Activated CD8-positive, alpha-beta memory T cell treated with anti-CD3 and anti-CD28 coated beads for 48 hours (primary cell): Measurements from ENCODE around the gene KIF26B.
"Not testable (repeated sequence)": the region's sequence is repeated elsewhere in the genome, so short reads cannot be mapped to it uniquely, and the experiment has no call there.

Experiments used
- DNase-seq, 3 experiments: peaks; one replicate each; pipeline ENCODE4 v3.0.0-alpha.2; 2020; ENCODE audit warnings: low read depth in 2 of 3, low spot score in 2 of 3

The KIF26B gene

DNA sequence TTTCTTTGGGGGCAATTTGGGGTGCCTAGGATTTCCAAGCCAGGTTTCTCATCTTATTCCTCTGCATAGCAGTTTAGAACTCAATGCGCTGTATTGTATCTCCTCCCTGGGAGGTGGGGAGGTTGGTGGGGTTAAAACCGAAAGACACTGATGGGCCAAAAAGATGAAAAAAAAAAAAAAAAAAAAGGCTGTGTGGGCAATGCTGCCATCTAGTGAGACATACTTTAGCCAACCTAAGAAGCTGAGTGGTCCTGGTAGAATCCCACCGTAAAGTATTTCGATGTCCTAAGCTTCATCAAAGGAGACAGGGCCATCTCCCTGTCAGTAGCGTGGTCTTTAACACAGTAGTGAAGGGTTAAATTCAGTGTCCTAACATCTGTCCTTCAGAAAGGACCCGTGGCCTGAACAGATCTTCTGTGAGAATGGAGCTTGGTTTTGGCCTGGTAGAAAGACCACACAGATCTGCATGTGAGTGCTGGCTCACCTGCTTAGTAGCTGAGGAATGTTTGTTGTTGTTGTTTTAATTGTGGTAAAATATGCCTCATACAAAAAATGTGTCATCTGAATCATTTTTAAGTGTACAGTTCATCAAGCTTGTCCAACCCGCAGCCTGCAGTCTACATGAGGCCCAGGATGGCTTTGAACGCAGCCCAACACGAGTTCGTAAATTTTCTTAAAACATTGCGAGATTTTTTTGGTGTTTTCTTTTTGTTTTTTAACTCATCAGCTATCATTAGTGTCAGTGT is 226.2 kb downstream of the KIF26B start:
- DNase-seq: no peak

DNA sequence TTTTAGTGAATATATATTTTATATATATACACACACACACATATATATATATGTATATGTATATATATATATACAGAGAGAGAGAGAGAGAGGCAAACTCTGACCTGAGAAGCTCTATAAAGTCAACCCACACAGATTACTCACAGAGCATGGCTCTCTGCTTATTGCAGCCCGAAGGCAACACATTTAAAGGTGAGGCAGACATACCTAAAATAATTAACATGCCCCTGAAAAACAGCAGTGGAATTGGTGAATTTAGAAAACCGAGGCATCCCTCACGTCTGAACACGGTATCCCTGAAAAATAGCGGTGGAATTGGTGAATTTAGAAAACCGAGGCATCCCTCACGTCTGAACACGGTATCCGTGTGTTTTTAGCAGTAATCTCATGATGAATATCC is 228.2 kb downstream of the KIF26B start:
- no peak for DNase-seq

DNA sequence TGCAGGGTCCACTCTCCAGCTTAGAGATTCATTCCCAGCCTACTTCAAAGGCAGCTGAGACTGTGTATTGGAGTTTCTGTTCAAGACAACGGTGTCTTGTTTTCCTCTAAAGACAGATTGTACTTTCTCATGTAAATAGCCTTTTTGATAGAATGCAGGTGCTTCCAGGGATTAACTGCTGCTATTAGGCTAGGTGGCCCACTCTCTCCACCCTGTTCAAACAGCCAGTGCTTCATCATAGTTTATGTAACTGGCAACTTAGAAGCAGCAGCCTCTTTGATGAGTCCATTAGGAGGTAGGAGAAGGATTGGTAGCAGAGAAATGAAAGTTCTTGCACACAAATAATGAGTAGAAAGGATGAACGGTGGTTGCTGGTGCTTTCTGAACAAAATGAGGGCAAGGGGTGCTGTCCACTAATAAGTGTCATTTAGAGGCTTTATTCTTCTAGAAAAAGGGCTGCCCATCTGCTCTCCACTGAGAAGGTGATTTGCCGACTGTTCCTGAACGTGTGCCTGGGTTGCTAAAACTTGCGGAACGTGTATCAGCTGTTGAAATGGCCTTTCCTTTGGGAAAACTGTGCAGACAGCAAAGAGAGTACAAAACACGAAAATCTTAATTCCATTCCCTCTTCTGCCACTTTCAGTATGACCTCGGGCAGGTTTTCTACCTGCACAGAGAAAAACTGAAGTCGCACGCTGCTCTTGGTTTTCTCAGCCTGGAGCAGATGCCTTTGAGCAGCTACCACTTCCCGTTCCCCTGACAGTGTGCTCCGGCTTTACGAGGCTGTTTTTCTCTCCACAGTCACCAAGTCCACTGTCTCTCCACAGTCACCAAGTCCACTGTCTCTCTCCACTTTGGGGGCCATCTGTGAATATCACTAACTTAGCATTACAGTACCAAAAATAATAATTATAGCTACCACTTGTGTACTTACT is 228.9 kb downstream of the KIF26B start:
- DNase-seq: no peak

DNA sequence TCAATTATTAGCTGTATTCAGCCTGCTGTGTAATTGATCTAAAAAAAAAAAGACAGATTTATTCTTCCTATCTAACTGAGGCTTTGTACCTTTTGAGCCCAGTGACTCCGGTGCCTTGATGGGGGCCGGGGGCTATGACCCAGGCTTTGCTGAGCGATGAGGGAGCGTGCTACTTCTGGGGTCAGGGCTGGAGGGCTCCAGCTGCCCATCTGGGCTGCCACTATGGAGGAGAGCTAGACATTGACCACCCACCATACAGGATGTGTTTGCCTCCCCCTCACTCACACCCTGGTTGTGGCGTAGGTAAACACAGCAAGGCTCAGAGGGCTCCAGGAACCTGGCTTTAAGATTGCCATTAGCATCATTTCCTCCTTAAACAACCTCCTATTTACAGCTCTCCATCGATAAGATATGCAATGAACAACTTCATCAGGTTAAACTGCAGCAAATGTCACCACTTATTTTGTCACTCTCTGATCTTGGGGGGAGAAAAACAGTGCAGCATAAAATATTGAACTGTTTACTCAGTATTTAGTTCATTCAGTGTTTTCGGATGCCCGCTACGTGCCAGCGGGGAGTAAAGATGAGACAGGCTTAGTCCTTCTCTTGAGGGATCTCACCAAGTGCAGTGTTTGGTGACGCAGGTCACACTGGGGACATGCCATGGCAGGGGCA is 231.6 kb downstream of the KIF26B start:
- no peak for DNase-seq

DNA sequence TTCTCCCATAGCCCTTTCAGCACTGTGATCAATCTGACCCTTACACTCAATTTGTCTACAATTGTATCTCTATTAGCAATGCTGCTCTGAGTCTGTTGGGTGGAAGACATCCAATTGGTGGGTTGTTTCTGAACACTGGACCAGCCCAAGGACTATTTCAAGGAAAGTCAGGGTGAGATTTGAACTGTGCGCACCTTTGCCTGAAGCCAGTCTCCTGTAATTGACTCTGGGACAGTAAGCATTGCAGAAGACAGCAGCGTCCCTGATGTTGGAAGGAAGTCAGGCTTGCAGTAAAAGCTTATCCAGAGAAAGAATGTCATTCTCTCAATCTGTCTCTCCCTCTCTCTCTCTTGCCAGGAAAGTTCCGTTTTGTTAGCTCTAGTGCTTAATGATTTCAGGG is 233.9 kb downstream of the KIF26B start:
- DNase-seq: no peak

DNA sequence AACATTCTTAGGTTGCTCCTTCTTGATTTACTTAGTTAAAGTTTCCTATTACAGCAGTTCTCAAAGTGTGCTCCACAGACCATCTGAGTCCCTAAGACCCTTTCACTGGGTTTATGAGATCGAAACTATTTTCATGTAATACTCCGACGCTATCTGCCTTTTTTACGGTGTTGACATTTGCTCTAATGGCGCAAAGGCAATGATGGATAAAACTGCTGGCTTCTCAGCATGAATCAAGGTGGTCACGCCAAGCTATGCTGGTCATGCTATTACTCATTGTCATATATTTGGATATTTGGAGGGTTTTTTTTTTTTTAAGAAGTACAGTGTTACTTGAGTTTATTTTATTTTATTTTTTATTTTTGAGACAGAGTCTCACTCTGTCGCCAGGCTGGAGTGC is 235.1 kb downstream of the KIF26B start:
- no peak for DNase-seq

DNA sequence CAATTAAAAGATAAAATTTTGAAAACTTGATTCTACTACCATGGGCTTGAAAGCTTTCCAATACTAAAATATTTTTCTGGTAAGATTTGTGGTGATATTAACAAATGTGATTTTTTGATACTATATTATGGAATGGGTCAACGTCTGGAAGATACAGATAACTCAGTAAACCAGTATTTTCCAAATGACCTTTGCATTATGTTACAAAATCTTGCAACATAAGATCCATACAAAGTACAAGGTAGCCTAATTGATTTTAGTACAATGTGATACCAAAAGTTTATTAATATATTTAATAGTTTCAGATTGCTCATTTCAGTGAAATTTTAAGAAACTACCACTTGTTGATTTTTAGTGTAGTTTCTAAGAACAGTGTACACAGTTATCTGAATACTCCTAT is 236.2 kb downstream of the KIF26B start:
- no peak for DNase-seq

DNA sequence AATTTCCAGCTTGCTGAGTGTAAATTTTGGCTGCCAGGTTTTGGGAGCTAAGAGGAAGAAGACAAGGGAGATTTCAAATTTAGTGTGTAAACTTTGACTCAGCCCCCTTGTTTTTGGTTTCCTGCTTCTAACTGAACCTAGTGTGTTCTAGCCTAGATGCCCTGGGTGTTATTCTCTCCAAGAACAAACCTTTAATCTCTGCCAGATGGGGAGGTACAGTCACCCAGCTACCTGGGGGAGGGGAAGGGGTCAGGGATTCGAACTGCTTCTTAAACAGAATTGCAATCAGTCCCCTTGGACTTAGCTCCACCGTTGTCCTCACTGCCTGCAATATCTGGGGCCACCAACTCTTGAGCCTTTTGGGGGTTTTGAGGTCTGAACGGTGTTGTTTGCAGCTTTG is 238.9 kb downstream of the KIF26B start:
- DNase-seq: no peak

DNA sequence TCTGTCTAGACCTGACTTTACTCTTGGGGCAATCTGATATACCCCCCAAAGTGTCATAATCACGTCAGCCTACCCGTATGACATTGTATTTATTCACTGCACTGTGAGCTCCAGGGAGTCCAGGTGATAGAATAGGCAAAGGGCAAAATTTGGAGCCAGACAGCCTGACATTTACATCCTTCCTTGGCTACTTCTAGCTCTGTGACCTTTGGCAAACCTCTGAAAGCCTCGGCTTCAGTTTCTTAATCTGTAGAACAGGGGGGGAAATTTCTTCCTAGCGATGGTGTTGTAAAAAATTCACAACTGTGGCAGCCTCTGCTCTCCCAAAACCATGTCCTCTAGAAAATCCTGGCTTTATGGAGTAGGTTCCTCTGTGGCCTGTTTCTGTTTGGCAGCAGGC is 240.9 kb downstream of the KIF26B start:
- DNase-seq: no peak

DNA sequence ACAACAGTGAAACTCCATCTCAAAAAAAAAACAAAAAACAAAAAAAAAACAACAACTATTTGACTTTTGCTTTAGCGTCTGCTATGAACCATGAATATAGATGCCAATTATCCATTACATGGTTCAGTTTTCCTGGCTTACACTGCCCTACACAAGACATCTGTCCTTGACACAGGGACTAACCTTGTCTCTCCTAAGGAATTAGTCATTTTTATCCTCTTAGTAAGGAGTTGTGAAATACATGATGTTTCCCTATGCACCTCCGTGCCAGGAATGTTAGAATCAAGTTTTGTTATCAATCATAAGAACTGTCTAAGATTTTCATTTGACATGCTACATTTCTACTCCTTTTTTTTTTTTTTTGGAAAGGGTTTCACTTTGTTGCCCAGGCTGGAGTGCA is 241.8 kb downstream of the KIF26B start:
- DNase-seq: no peak

DNA sequence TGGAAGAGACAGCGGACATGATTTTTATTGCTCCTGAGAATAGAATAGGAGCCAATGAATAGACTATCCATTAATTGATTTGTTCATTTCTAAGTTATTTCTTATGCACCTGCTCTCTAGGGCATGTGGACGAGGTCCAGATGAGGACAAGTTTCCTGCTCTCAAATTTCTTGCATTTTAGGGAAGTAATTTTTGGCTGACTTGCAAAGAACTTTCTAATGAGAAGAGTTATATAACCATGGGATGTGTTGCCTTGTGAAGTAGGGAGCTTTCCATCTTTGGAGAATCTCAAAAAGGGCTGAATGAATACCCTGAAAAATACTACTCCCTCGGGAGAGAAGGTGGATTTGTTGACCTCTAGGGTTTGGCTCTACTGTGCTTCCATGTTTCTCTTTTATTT is 243.0 kb downstream of the KIF26B start:
- DNase-seq: no peak

DNA sequence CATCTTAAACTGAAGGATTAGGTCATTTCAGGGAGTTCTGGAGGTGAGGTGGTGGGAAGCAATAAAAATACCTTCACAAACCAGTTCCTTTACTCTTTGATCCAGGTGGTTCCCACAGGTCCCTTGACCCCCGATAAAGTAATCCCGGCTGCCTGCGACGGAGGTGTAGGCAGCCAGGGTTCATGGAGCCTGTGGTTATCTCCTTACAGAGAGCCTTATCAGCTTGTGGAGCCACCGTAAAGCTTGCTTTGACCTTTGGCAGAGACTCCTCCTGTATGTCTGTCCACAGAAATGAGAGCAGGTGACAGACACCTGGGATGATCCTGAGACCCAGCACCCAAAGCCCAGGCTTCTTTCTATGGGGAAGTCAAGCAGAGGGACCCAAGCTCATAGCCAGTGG is 243.4 kb downstream of the KIF26B start:
- DNase-seq: no peak

DNA sequence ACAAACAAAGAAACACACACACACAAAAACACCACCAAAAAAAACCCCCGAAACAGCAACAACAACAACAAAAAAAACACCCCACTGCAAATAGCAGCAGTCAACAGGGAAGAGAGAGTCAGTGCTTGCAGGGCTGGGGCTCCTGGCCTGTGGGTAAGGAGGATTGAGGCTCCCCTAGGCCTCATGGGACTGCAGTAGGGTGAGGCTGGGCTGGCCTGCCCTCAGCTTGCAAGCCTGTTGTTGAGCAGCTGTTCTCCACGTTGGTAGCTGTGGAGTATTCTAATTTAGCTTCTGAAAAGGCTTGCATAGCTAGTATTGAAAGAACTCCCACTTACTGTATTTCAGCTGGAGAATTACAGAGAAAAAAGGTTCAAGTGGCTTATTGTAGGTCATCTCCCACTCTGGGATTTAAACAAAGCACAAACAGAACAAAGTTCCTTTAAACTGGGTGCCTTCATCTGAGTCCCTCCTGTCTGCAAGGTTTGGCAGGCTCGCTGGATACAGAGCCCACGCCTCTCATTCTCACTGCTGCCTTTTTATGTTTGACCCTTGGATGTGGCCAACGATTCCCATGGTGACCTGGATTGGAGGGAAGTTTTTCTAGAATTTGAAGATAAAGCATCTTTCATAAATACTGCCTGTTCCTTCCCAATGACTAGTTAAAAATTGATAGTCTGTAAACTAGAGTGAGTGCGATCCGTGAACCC is 247.2 kb downstream of the KIF26B start:
- DNase-seq: no peak

DNA sequence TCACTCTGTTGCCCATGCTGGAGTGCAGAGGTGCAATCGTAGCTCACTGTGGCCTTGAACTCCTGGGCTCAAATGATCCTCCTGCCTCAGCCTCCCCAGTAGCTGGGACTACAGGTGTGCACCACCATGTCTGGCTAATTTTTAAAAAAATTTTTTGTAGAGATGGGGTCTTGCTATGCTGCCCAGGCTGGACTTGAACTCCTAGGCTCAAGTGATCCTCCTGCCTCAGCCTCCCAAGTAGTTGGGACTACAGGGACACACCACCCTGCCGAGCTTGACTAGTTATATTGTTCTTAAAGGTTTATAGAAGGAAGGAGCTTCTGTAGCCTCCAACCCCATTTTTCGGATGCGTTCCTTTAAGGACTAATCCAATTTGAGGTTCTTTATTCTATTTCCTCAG is 248.2 kb downstream of the KIF26B start:
- not testable (repeated sequence) for DNase-seq

DNA sequence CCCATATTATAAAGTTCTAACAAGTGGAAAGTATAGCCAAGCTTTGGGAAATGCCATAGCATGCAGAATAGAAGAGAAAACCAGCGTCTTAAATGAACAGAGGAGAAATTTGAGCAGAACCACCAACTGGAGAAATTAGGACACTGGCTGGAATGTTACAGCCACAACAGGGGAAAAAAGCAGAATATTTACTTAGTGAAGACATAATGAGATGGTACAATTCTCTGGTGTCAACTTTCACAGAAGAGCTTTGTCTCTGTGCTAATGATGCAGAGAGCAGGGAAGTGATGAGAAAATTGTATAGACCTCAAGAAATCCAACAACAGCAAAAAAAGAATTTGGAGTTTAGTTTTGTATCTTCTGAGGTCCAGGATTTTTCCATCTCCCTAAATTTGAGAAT is 249.7 kb downstream of the KIF26B start:
- no peak for DNase-seq

DNA sequence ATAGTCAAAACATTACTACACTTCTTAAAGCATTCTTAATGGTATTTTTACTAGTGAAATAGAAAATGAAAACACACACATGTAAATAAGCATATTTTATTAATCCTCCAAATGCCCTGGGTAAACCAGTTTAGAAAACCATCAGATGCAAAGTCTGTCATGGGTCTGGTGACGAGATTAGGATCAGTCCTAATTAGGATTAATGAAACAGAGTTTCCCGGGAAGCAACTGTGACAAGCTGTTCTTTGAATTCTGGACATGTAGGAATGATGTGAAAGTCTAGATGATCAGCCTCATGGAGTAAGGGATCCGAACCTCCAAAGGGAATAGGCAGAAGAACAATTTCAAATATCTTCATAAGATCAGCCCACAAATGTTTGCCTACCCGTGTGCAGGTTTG is 250.2 kb downstream of the KIF26B start:
- DNase-seq: no peak

DNA sequence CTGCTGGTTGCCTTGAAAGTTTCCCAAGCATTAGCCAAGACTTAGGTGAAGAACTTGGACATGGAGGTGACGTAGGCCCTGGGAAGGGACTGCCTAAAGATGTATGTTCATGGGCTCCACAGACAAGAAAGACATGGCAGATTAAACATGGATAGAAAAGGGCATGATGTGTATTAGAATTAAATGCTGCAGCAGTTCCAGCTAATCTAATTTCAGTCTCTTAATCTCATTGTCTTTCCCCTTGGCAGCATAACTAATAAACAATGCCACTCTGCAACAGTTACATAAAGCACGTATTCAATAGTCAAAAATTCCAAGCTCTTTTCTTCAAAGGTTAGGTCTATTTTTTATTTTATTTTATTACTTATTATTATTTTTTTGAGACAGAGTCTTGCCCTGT is 251.6 kb downstream of the KIF26B start:
- no peak for DNase-seq

DNA sequence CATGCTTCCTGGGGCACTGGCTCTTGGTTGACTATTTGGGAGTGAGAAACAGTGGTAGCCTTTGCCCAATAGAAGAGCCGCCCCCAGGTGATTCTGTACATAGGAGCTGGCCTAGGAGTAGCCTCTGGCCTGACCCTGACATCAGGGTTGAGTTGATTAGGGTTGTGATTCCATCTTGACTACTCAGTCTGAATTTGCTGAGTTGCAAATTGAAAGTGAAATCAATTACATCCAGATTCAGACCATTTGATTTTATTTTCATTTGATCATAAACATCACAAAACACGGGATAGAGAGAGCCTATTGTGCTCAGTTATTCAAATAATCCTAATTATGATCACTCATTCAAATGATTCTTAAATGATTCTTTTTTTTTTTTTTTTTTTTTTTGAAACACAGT is 253.2 kb downstream of the KIF26B start:
- DNase-seq: no peak

DNA sequence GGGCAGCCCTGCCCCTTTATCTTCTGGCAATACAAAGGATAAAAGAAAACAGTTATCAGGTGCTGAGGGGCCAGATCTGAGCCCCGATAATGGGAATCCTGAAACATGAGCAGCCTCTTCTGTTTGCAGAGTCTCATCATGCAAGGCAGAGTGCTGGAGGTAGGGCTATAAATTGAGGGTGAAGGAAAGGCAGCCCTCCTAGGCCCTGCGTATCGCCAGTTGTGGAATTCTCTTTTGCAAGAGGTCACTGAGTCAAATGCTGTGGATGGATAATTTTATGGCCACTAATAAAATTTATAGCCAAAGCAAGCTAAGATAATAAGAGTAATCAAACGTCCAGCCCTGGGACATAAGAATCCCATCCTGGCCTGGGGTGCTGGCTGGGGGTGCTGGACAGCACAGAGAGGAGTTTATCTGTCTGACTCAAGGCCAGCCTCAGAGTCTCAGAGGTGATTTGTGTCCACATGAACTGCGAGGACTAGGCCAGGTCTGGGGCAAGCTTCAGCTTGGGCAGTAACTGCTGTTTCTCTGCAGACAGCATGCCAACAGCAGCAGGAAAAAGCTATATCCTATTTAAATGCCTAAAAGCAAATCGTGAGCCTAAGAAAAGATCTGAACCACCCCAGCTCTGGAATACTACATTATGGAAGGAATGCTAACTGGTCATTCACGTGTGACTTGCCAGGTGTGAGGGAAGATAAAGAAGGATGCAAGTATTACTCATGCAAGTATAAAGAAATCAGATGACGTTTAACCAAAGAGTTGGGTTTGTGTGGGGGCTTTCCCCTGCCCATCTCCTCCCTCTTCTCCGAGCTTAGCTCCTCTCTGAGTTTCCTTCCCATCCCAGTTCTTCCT is 254.8 kb downstream of the KIF26B start:
- DNase-seq: no peak

DNA sequence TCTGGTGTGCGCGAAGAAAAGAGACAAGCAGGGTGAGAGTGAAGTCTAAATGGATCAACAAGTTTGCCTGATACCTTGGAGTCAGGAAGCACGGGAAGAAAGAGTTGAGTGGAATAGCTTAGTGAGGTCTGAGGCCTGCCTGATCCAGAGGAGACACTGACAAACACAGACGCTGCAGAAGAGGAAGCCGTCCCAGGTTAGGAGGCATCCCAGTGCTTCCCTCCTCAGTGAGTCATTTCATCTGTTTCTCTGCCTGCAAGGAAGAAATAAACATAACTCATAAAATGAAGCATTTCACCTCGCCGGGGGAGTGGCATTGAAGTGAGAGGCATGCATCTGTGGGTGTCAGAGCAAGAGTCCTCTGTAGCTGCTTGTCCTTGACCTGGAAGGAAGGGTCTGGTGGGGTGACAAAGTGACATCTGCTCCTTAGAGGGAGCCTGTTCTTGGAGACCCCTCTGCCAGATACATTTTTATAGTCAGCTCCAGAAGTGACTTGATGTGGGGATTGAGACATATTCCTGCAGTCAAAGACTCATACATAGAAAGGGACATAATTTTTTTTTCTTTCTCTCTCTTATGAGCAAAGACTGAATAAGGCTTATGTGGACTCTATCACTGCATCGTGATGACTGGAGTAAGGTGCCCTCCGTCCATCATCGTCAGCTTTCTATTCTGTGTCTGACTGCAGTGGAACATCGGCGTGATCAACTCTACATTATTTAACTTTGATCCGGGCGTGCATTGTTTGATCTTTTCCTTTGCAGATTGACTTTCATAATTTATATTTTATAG is 256.7 kb downstream of the KIF26B start:
- no peak for DNase-seq
